ENCODE data around the gene BICC1. TPM values are rescaled to one million over a fixed set of nuclear protein-coding genes. Genes with fewer than 3 reads are reported as not detected.

Gene BICC1
- total and polyA plus RNA-seq, 12 donors = 4.5 to 25.9 (median 9.8) TPM

- Histone ChIP-seq H3K36me3 (replicated peaks in 1 of 2) (no peaks in the 10 kb centered on the region), H3K27me3 (no peaks in the 10 kb centered on the region)
- WGBS, 4 donors = 78 to 86% (median 80%) methylated on average over 4 of the region's 4 CpGs
These were observed 42.7 kb downstream of the BICC1 start for GRCh38 chr10:58555170-58555929.

GRCh38 chr10:58555930-58556311 lies 43.2 kb downstream of the BICC1 start:
- no peak for TF ChIP-seq POLR2A (IDR thresholded peaks at IDR 0.05)
- no peak overlapping the region for H3K4me3 ChIP-seq
- no peaks in the 10 kb centered on the region for H3K27me3 ChIP-seq
- 86 to 96% (median 93%) methylated on average over 2 of the region's 2 CpGs for WGBS, 4 donors
- H3K36me3 ChIP-seq (replicated peaks in 1 of 2) = no peaks in the 10 kb centered on the region
- no peaks in the 10 kb centered on the region for H3K9me3 ChIP-seq (replicated peaks in 1 of 3)
- DNase-seq = no peak
- H3K27ac ChIP-seq = no peak overlapping the region
- intact Hi-C loops (cut with DNase I) = no loop called here
- H3K4me1 ChIP-seq (replicated peaks in 1 of 2) = no peaks in the 10 kb centered on the region

More at GRCh38 chr10:58555170-58555929, 42.7 kb downstream of the BICC1 start:
- no peak for DNase-seq
- no peak overlapping the region for H3K4me3 ChIP-seq
- intact Hi-C loops (cut with DNase I) = no loop called here
- no peak for TF ChIP-seq POLR2A (IDR thresholded peaks at IDR 0.05)
- TF ChIP-seq CTCF (IDR thresholded peaks at IDR 0.05) = no peak
- H3K27ac ChIP-seq = no peak overlapping the region
- no peaks in the 10 kb centered on the region for H3K4me1 ChIP-seq (replicated peaks in 1 of 2)
- no peaks in the 10 kb centered on the region for H3K9me3 ChIP-seq (replicated peaks in 1 of 3)

- no peak overlapping the region for H3K27ac ChIP-seq
- no peaks in the 10 kb centered on the region for H3K27me3 ChIP-seq
- no peaks in the 10 kb centered on the region for H3K36me3 ChIP-seq (replicated peaks in 1 of 2)
- intact Hi-C loops (cut with DNase I) = no loop called here
- DNase-seq = no peak
- no peaks in the 10 kb centered on the region for H3K4me1 ChIP-seq (replicated peaks in 1 of 2)
- H3K9me3 ChIP-seq (replicated peaks in 1 of 3) = peaks cover 0 to 4% (median 0%) of the 10 kb centered on the region in 3 donors
- TF ChIP-seq POLR2A (IDR thresholded peaks at IDR 0.05) (no peak), CTCF (IDR thresholded peaks at IDR 0.05) (no peak)
- H3K4me3 ChIP-seq = no peak overlapping the region
- 89 to 91% (median 90%) methylated on average over 5 of the region's 5 CpGs for WGBS, 4 donors
These were observed 44.0 kb downstream of the BICC1 start for GRCh38 chr10:58556516-58557165.

GRCh38 chr10:58557714-58558113 lies 45.0 kb downstream of the BICC1 start:
- H3K36me3 ChIP-seq (replicated peaks in 1 of 2) = no peaks in the 10 kb centered on the region
- WGBS, 4 donors = 82 to 96% (median 86%) methylated on average over 1 of the region's 1 CpG
- no peaks in the 10 kb centered on the region for H3K4me1 ChIP-seq (replicated peaks in 1 of 2)
- intact Hi-C loops (cut with DNase I) = no loop called here
- H3K27me3 ChIP-seq = no peaks in the 10 kb centered on the region
- H3K4me3 ChIP-seq = no peak overlapping the region
- H3K9me3 ChIP-seq (replicated peaks in 1 of 3) = peaks cover 0 to 14% (median 0%) of the 10 kb centered on the region in 3 donors
- no peak for TF ChIP-seq POLR2A (IDR thresholded peaks at IDR 0.05)
- TF ChIP-seq CTCF (IDR thresholded peaks at IDR 0.05) = no peak
- no peak for DNase-seq
- H3K27ac ChIP-seq = no peak overlapping the region
